BLaER1 treated with 17β-estradiol and CSF1 and Interleukin-3, amounts not matched to agents 10 nM and 100 nM (cell line): Measurements from ENCODE around the gene CCL1.
A peak's percentile ranks its signal among the peaks of the same experiment; 100 is the strongest.

Experiments
- H3K27ac ChIP-seq, 11 experiments: shearing (Covaris generic); formaldehyde crosslinking; 2 replicates each; pipeline ENCODE4 v1.8.1; 2022
- H3K27me3 ChIP-seq, 11 experiments: shearing (Covaris generic); formaldehyde crosslinking; 2 replicates each; pipeline ENCODE4 v1.8.1; 2022
- H3K36me3 ChIP-seq, 11 experiments: shearing (Covaris generic); formaldehyde crosslinking; 2 replicates each; pipeline ENCODE4 v1.8.1; 2022
- H3K4me1 ChIP-seq, 10 experiments: shearing (Covaris generic); formaldehyde crosslinking; 2 replicates each; pipeline ENCODE4 v1.8.1; 2022
- H3K4me2 ChIP-seq, 11 experiments: shearing (Covaris generic); formaldehyde crosslinking; 2 replicates each; pipeline ENCODE4 v1.8.1; 2022
- H3K4me3 ChIP-seq, 10 experiments: shearing (Covaris generic); formaldehyde crosslinking; 2 replicates each; pipeline ENCODE4 v1.8.1; 2022
- H3K9ac ChIP-seq, 11 experiments: shearing (Covaris generic); formaldehyde crosslinking; 2 replicates each; pipeline ENCODE4 v1.8.1; 2022
- H3K9me3 ChIP-seq, 11 experiments: shearing (Covaris generic); formaldehyde crosslinking; replicated peaks in 1 of 11; 2 replicates each; pipeline ENCODE4 v1.8.1; 2022
- H4K20me1 ChIP-seq, 11 experiments: shearing (Covaris generic); formaldehyde crosslinking; 2 replicates each; pipeline ENCODE4 v1.8.1; 2022
- Cebpa-rat ChIP-seq, 11 experiments: shearing (Covaris generic); IDR thresholded peaks; 2 replicates each; pipeline ENCODE4 v1.8.1; 2022

CCL1 gene

DNA sequence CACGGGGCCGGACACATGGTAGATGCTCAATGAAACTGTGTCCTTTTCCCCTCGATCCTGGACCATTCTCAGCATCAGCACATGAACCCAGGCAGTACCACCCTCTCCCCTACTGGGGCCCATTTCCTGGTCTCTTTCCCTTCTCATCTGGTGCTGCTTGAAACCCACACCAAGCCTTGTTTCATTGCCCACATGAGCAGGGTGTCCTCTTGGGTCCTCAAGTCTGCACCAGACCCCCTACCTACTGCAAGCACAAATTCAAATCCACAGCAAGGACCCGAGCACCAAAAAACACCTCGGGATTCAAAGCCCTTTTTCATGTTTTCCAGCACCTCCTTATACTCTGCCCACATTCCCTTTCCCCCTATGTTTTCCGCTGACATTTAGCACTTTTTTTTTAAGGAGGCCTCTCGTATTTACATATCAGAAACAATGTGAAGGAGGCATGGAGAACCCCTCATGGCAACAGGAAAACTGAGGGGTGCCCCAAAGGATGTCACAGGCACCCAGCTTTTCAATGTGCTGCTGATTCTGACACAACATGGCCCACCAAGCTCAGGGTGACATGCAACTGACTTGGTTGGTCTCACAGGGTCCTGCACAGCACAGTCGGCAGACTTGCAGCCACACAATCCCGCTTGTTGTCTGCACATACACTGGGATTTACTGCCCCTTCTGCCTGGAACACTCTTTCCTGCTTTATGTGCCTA lies 4.6 kb upstream of the CCL1 start:
- no peak for TF ChIP-seq Cebpa-rat (IDR thresholded peaks at IDR 0.05)
- Histone ChIP-seq H3K9me3 (no peaks in the 10 kb centered on the region), H3K27ac (peak overlapping the region in 4 of 11 experiments; percentile 10 to 62 (median 47); a peak in 7 of 22 replicates), H3K9ac (peak overlapping the region in 2 of 11 experiments; percentile 1 to 15; a peak in 3 of 22 replicates), H4K20me1 (no peaks in the 10 kb centered on the region), H3K36me3 (no peaks in the 10 kb centered on the region), H3K4me1 (peaks cover 81 to 97% (median 91%) of the 10 kb centered on the region in 10 experiments), H3K27me3 (no peaks in the 10 kb centered on the region), H3K4me3 (no peak overlapping the region), H3K4me2 (peak overlapping the region; percentile 5 to 92 (median 64); a peak in 18 of 22 replicates)

DNA sequence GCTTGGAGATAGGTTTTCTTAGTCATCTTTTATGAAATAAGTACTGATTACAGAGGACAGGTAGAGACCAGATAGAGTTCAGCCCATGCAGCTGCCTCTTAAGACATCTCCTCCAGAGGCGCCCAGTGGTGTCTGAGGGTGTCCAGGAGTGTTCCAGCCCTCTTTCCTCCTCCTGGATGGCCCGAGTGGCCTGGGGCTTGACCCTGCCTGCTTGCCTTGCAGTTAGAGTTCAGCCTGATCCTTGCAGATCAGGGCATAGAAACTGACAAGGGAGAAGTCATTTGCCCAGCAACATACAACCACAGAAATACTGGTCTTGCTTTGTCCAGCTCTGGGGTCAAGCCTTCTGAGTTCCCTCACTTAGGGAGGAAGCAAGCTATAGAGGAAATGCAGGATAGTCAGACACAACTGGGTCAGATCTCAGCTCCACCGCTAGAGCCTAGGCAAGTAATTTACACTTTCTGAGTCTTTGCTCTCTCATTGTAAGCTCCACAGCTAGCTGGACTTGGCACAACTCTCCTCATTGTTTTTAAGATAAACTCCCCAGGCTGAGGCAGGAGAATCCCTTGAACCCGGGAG lies 3.6 kb upstream of the CCL1 start:
- H3K4me2 ChIP-seq: peak overlapping the region; percentile 52 to 92 (median 64)
- no peak overlapping the region for H3K4me3 ChIP-seq
- no peaks in the 10 kb centered on the region for H3K36me3 ChIP-seq
- H4K20me1 ChIP-seq: no peaks in the 10 kb centered on the region
- H3K4me1 ChIP-seq: peaks cover 91 to 100% (median 99%) of the 10 kb centered on the region in 10 experiments
- TF ChIP-seq Cebpa-rat (IDR thresholded peaks at IDR 0.05): no peak
- H3K9ac ChIP-seq: peak overlapping the region in 2 of 11 experiments; percentile 1 to 15; a peak in 4 of 22 replicates
- no peaks in the 10 kb centered on the region for H3K27me3 ChIP-seq
- peak overlapping the region; percentile 11 to 63 (median 47); a peak in 19 of 22 replicates for H3K27ac ChIP-seq
- no peaks in the 10 kb centered on the region for H3K9me3 ChIP-seq

DNA sequence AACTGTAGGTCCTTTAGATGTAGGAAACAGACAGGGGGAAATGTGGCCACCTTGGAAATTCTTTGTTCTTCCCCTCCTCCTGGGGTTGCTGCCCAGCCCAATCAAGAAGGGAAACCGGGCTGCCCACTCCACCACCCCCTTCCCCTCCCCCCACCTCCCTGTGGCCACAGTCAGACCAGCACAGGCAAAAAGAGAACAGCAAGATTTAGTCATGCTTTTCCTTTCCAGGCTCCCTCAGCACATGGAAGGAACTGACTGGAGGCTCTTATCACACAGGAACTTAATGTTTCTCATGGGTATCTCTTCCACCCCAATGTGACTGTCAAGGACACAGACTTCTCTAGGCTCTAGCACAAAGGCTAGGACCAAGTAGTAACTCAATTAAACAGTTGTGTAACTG lies 3.0 kb upstream of the CCL1 start:
- Histone ChIP-seq H3K4me1 (peaks cover 91 to 100% (median 99%) of the 10 kb centered on the region in 10 experiments), H3K27me3 (no peaks in the 10 kb centered on the region), H3K36me3 (no peaks in the 10 kb centered on the region), H3K9ac (no peak overlapping the region; a peak in 1 of 22 replicates), H3K27ac (peak overlapping the region in 10 of 11 experiments; percentile 11 to 63 (median 47); a peak in 17 of 22 replicates), H3K4me2 (peak overlapping the region; percentile 58 to 92 (median 72)), H3K9me3 (no peaks in the 10 kb centered on the region), H3K4me3 (no peak overlapping the region), H4K20me1 (no peaks in the 10 kb centered on the region)
- no peak for TF ChIP-seq Cebpa-rat (IDR thresholded peaks at IDR 0.05)

DNA sequence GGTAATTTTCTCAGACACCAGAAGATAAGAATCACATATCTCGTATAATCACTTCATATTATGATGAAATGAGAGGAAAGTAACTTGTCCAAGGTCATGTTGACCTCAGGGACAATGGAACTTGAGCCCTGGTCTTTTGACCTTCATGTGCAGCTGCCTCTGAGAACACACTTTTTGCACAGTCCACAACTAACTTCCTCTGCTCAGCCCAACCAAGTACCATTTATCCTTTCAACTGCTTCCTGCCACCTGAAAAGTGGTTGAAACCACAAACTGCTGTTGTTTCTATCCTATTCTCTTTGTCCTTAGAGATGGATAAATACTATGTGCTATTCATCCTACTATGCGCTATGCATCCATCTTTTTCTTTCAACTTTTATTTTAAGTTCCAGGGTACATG lies 2.3 kb upstream of the CCL1 start:
- Histone ChIP-seq H3K4me3 (no peak overlapping the region), H3K4me1 (peaks cover 91 to 100% (median 99%) of the 10 kb centered on the region in 10 experiments), H3K27me3 (no peaks in the 10 kb centered on the region), H3K9ac (no peak overlapping the region), H3K4me2 (peak overlapping the region; percentile 58 to 92 (median 72)), H3K36me3 (no peaks in the 10 kb centered on the region), H4K20me1 (no peaks in the 10 kb centered on the region), H3K9me3 (no peaks in the 10 kb centered on the region), H3K27ac (peak overlapping the region in 7 of 11 experiments; percentile 16 to 62 (median 47); a peak in 7 of 22 replicates)
- TF ChIP-seq Cebpa-rat (IDR thresholded peaks at IDR 0.05): no peak

DNA sequence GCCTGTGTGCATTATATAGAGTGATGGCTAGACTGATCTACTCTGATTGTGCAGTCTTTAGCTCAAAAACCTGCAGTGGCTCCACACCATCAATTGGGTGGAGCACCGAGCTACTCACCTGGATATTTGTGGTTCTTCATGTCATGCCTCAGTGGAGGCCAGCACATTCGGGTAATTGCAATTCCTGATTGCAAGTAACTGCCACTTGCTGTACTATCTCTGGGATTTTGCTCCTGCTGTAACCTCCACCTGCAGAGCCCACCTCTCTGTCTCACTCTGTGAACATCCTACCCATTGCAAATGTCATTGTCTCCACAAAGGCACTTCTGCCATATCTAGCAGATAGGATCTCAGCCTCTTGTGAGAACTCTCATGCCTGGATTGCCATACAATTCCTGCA lies 1.7 kb upstream of the CCL1 start:
- Histone ChIP-seq H3K4me2 (peak overlapping the region; percentile 58 to 92 (median 72)), H3K9ac (no peak overlapping the region), H3K9me3 (no peaks in the 10 kb centered on the region), H3K4me3 (no peak overlapping the region), H3K36me3 (no peaks in the 10 kb centered on the region), H4K20me1 (no peaks in the 10 kb centered on the region), H3K4me1 (peaks cover 92 to 100% (median 99%) of the 10 kb centered on the region in 10 experiments), H3K27ac (no peak overlapping the region), H3K27me3 (no peaks in the 10 kb centered on the region)
- no peak for TF ChIP-seq Cebpa-rat (IDR thresholded peaks at IDR 0.05)

DNA sequence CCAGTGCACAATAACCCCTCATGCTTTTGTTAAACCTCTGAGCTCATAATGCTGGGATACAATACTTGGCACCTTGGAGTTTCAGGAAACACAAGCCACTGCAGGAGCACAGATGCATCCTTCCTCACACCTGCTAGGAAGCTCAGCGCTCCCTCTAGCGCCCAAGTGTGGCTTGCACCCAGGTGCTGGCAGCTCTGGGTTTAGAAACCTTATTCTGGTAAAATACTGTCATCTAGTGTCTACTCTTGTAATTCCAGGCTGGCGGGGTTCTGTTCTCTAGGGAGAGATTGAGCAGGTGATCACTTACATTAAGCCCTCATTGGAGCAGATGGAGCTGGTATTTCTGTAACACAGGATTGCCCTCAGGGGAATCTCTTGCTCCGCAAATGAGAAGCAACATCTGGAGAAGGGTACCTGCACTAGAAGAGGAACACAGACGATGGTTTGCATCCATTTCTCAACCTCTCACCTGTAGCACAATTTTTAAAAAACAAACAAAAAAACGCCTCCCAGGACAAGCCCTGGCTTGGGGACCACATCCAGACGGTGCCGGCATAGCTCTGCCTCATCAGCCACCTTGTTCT lies 1.5 kb downstream of the CCL1 start:
- peak overlapping the region; percentile 54 to 92 (median 76) for H3K4me2 ChIP-seq
- peaks cover 66 to 99% (median 73%) of the 10 kb centered on the region in 10 experiments for H3K4me1 ChIP-seq
- no peaks in the 10 kb centered on the region for H4K20me1 ChIP-seq
- H3K9ac ChIP-seq: peak overlapping the region in 2 of 11 experiments; percentile 6 to 38; a peak in 3 of 22 replicates
- H3K9me3 ChIP-seq: no peaks in the 10 kb centered on the region
- H3K27me3 ChIP-seq: no peaks in the 10 kb centered on the region
- H3K4me3 ChIP-seq: no peak overlapping the region
- TF ChIP-seq Cebpa-rat (IDR thresholded peaks at IDR 0.05): no peak
- no peaks in the 10 kb centered on the region for H3K36me3 ChIP-seq
- H3K27ac ChIP-seq: peak overlapping the region in 7 of 11 experiments; percentile 8 to 61 (median 53); a peak in 10 of 22 replicates

DNA sequence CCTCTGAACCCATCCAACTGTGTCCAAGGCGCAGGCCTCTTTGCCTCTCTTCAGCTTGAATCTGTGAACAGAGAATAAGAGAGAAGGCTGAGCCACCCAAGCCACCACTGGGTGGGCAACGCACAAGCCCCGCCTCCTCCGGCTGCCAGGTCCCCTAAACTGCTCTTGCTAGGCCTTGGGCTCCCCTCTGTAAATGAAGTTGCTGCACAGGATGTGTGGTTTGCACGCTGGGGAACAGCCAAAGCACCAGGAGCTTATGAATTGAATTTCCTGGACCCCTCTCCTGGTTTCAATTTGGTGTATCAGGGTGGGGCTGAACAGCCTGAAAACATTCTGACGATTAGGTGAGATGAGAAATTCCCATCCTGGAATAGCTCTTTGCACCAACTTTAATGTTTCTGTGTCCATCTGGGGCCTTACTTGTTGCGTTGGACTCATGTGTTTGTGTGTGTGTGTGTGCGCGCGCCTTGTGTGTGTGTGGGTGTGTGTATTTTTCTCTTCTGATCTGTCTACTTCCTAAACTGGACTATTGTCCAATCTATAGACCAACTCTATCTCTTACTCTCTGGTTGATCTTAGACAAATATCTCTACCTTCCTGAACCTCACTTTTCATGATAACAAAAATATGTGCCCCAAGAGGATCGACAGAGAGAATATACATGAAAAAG lies 2.3 kb downstream of the CCL1 start:
- H3K27me3 ChIP-seq: no peaks in the 10 kb centered on the region
- H3K4me2 ChIP-seq: peak overlapping the region; percentile 54 to 82 (median 71)
- H3K4me1 ChIP-seq: peaks cover 58 to 99% (median 65%) of the 10 kb centered on the region in 10 experiments
- H3K27ac ChIP-seq: peak overlapping the region in 10 of 11 experiments; percentile 9 to 61 (median 35); a peak in 16 of 22 replicates
- TF ChIP-seq Cebpa-rat (IDR thresholded peaks at IDR 0.05): no peak
- H3K36me3 ChIP-seq: no peaks in the 10 kb centered on the region
- no peaks in the 10 kb centered on the region for H4K20me1 ChIP-seq
- H3K9ac ChIP-seq: peak overlapping the region in 10 of 11 experiments; percentile 3 to 46 (median 28); a peak in 9 of 22 replicates
- no peaks in the 10 kb centered on the region for H3K9me3 ChIP-seq
- no peak overlapping the region for H3K4me3 ChIP-seq

DNA sequence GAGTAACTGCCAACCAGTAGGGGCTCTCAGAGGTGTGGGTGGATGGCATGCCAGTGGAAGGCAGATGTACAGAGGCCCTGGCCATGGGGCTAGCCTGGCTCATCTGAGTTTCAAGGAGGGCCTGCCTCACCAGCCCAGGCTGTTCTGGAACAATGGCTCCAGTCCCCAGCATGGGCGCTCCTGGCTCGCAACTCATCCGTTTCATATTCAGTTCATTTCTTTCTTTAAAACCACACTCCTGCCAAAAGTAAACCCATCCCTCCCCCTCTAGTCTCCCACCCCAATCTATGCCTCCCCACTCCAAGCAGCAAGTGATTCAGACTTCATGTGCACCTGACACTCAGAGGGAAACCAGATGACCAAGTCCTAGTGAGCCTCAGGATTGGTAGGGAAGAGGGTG lies 4.4 kb downstream of the CCL1 start:
- Histone ChIP-seq H3K4me2 (peak overlapping the region in 2 of 11 experiments; percentile 71 to 77; a peak in 2 of 22 replicates), H3K36me3 (no peaks in the 10 kb centered on the region), H4K20me1 (no peaks in the 10 kb centered on the region), H3K27ac (no peak overlapping the region), H3K4me1 (peaks cover 37 to 94% (median 46%) of the 10 kb centered on the region in 10 experiments), H3K27me3 (no peaks in the 10 kb centered on the region), H3K4me3 (no peak overlapping the region), H3K9me3 (peaks cover 0 to 7% (median 5%) of the 10 kb centered on the region in 11 experiments; a peak in 9 of 22 replicates), H3K9ac (no peak overlapping the region)
- TF ChIP-seq Cebpa-rat (IDR thresholded peaks at IDR 0.05): no peak
